Nucleus accumbens (tissue), 56 donors: ENCODE data around the gene OR51F1.
A peak's percentile ranks its signal among the peaks of the same experiment; 100 is the strongest.
"Not testable (repeated sequence)": the region's sequence is repeated elsewhere in the genome, so short reads cannot be mapped to it uniquely, and the experiment has no call there.

Source experiments
- DNase-seq, 56 donors: peaks; one replicate each; lab custom pipeline; 2025; lab: John Stamatoyannopoulos, UW

The OR51F1 gene, protein sequence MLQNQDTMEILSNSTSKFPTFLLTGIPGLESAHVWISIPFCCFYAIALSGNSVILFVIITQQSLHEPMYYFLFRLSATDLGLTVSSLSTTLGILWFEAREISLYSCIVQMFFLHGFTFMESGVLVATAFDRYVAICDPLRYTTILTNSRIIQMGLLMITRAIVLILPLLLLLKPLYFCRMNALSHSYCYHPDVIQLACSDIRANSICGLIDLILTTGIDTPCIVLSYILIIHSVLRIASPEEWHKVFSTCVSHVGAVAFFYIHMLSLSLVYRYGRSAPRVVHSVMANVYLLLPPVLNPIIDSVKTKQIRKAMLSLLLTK

DNA sequence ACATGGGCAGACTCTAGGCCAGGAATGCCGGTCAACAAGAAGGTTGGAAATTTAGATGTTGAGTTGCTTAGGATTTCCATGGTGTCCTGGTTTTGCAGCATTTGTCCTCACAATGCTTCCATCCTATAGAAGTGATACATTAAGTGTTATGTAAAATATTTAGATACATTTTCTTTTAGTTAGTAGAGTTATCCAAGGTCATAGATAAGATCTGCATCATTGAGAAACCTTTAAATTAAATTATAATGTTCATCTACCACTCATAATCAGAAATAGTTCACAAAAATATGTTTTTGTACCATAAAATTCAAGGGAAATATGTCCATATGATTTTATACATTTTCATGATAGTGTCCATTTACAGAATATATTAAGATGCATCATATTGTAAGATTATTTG is at the start of gene OR51F1:
Gene OR51F1 (minus strand): TSS at position 101 of the 400 bp plus-strand sequence. CDS start 0 bp downstream, at position 101.
- DNase-seq: no peak

DNA sequence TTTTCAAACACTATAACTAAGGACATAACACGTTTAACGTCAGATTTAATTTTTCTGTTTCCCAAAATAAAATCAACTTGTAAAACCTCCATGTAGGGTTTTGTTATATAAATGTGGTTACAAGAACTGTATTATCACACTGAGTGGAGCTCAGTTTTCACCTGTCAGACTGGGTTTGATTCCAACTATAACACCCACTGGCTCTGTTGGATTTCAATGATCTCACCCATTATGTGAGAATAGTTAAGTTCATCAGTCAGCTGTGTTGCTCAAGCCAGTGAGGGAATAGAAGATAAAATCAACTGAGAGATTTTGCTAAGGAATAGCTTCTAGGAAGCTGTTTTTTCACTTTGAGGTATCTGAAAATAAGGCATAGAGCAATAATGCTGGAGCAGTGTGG is 39.5 kb upstream of the OR51F1 start:
- DNase-seq: peak in 6 of 56 donors; percentile 17 to 57 (median 28)

DNA sequence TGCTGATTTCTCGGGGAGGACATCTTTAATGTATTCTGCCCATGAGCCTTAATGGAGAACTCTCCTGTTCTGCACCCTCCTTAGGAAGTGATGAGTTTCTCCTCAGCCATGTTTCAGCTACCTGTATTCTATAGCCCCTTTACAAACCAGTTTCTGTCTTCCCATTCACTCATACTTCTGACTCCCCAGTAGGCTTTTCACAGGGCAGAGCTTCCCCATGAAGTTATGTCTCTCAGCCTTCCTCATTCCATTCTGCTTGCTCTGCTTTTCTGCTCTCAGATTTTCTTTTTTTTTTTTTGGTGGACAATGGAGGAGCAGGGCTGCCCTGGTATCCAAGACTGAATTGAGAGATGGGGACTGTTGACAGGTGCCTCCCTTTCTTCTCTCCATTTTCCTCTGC is 38.7 kb upstream of the OR51F1 start:
- DNase-seq: no peak

DNA sequence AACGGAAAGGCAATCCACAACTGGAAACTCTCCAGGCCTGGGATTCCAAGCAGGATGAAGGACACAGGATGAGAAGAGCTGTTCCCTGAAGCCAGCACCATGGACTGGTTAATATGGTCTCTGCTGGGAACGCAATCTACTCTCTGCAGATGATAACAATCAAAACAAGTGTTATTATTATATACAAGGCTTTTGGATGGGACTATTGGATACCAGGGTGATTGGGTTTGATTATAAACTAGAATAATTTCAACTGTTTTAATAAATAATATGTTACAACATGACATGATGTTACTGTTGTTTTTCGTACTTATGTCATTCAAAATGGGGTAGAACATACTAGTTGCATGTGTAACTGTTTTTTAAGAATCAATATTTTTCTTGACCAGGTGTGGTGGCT is 34.5 kb upstream of the OR51F1 start, which contains the start of gene OR52R1:
Gene OR52R1 (minus strand): TSS at position 101 of the 400 bp plus-strand sequence. CDS start 0 bp downstream, at position 101.
- DNase-seq: no peak

DNA sequence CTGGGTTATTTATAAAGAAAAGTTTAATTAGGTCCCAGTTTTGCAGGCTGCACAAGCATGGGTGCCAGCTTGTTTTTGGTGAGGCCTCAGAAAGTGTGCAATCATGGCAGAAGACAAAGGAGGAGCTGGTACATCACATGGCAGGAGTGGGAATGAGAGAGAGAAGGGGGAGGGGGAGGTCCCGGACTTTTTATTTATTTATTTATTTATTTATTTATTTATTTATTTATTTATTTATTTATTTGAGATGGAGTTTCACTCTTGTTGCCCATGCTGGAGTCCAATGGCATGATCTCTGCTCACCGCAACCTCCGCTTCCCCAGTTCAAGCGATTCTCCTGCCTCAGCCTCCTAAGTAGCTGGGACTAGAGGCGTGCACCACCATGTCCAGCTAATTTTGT is 31.6 kb upstream of the OR51F1 start:
- not testable (repeated sequence) for DNase-seq

DNA sequence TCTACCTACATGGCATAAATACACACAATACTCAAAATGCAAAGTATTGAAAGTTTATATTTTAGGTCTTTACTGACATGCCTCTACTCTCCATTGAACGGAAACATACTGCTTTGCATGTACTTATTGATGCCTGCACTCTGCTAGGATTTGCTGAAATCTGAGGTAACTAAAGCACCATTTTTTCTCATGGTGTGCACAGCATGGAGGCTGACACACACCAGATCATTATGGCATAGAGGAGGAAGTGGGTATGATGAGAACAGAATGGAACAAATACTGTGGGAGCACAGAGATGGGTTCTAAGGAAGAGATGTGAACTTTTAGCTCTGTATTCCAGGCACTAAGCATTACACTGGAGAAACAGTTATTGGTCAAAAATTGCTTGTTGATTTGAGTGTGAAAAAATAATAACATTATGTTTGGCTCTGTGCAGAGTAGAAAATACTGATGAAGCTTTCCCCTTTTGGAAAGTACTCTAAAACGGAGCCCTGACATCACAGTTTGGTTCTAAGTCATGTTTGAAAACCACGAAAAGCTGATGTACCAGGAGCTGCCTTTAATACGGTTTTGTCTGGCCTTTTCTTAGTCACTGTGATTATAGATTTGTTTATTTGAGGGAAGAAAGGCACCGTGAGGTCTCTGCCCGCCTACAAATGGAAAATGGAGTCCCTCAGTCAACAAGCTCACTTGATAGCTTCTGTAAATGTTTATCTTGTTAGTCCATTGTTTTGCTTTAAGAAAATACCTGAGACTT is 28.9 kb upstream of the OR51F1 start:
- DNase-seq: no peak

DNA sequence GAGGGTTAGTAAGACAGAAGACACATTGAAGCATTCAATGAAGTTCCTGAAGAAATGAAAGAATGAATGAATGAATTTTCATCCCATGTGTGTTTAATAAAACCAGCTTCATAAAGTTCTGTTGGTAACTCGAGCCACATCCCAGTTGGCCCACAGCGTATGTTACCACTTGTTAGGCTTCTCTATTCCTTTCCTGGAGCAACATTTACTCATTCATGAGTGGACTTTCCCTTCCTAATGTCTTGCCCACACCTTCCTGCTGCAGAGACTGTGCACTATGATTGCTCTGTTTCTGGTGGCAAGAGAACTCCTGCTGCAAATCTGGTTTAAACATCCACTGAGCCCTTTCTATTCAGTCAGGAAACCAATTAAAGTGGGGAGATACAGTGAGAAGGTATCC is 27.5 kb upstream of the OR51F1 start:
- no peak for DNase-seq

DNA sequence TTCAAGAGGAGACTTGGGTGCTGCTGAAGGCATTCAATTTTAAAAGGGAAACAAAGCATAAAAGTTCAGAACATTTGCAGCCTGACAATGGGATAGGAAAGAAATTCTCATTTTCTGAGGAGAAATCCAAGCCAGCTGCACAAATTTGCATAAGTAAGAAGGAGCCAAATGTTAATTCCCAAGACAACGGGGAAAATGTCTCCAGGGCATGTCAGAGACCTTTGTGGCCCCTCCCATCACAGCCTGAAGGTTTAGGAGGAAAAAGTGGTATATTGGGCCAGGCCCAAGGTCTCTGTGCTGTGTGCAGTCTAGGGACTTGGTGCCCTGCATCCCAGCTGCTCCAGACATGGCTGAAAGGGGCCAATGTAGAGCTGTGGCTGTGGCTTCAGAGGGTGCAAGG is 12.7 kb upstream of the OR51F1 start:
- no peak for DNase-seq

DNA sequence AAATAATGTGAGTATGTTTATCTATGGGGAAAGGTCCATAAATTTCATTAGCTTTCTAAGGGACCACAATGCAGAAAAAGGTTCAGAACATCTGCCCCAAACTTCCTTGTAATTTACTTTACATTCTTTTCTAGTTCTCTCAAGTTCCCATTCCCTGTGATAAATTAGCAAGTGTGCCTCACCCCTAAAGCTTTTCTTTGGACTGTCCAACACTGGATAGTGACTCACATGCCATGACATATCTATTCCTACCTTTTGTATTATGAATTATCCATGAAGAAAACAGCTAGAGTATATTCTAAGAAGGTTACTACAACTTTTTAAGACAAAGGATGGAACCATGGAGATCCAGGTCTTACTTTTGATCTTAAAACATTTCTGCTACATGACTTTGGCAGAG is 1.6 kb downstream of the OR51F1 start:
- no peak for DNase-seq

DNA sequence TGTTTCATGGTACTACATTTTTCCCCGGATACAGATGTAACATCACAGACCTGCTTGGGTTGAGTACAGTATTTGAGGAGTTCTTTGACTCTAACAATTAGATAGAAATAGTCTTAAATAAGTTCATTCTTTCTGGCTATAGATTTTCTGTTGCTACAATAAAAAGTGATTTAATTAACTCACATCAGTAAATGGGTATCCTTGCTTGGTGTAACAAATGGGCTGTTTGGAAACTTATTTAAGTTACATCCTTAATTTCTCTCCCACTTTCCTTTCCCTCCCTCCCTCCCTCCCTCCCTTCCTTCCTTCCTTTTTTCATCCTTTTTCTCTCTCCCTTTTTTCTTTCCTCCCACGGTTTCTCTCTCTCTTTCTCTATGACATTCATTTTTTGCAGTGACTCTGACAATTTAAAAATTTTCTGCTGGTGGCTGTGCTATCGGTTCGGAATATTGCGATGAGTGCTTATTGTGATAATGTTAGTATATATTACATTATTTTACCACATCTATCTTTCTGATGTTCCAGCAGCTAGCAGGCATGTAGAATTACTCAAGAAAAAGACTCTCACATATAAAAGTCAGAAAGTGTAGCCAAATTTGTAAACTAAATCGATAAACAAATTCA is 3.2 kb downstream of the OR51F1 start:
- no peak for DNase-seq

DNA sequence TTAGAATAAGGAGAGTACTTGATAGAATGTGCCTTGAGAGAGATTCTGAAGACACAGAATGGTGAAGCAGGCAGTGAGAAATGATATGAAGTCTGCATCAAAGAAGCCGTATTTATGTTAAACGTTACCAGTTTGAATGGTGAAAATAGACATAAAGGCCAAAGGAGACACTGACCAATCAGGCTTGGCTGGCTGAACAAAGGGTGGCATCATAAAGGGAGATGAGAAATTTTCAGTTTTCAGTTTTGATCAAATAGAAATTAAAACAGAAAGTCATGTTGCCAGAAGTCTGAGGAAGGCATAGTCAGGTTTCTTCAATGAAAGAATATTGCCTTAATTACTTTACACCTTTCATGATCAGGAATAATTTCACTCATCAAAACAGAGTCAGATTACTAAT is 6.6 kb downstream of the OR51F1 start:
- no peak for DNase-seq

DNA sequence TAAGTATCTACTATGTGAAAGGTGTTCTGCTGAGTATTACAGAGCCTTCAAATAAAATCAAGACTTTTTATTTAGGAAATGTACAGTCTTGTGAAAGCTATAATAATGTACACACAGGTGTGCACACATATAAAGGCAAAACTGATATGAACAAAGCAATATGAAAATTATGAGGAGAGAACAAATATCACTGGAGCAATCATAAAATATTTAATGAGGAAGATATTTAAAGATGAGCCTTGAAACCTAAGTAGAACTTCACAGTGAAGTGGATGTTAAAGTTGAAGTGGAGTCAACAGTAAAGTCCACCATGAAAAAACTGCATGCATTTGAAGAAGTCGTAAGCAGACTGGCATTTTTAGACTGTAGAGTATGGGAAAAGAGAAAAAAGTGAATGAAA is 18.5 kb downstream of the OR51F1 start:
- no peak for DNase-seq

DNA sequence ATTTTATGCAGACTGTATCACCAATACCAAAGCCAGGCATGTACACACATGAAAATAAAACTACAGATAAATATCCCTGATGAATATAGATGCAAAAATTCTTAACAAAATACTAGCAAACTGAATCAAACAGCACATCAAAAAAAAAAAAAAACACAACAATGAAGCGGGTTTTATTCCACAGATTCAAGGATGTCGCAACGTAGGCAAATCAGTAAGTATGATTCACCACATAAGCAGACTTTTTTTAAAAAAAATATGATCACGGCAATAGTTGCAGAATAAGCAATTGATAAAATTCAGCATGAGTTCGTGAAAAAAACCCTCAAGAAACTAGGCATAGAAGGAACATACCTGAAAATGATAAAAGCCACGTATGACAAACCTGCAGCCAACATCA is 21.3 kb downstream of the OR51F1 start:
- no peak for DNase-seq

DNA sequence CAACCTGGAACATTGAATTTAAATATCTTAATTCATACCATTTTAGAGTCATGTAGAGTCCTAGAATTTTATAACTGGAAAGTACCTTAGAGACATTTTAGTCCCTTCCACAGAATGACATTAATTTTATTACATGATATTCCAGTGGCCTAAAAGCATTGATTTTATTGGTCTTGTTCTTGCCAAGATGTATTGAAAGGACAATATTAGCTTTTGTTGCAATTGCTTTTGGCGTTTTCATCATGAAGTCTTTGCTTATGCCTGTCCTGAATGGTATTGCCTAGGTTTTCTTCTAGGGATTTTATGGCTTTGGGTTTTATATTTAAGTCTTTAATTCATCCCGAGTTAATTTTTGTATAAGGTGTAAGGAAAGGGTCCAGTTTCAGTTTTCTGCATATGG is 29.0 kb downstream of the OR51F1 start:
- no peak for DNase-seq

DNA sequence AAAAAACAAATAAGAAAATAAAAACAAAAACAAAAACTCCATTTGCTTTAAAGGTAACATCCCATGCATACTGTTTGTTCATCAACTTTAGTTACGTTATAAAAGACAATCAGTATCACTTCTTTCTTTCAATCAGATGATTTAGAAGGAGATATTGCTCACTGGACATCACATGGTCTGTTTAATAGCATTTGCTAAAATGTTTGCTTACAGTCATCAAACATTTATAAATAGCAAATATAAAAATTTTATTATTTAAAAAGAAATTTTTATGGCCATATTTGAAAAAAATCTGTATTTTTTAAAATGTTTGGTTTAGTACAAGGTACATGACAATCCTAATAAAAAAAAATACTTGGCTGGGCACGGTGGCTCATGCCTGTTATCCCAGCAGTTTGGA is 42.6 kb downstream of the OR51F1 start:
- no peak for DNase-seq

DNA sequence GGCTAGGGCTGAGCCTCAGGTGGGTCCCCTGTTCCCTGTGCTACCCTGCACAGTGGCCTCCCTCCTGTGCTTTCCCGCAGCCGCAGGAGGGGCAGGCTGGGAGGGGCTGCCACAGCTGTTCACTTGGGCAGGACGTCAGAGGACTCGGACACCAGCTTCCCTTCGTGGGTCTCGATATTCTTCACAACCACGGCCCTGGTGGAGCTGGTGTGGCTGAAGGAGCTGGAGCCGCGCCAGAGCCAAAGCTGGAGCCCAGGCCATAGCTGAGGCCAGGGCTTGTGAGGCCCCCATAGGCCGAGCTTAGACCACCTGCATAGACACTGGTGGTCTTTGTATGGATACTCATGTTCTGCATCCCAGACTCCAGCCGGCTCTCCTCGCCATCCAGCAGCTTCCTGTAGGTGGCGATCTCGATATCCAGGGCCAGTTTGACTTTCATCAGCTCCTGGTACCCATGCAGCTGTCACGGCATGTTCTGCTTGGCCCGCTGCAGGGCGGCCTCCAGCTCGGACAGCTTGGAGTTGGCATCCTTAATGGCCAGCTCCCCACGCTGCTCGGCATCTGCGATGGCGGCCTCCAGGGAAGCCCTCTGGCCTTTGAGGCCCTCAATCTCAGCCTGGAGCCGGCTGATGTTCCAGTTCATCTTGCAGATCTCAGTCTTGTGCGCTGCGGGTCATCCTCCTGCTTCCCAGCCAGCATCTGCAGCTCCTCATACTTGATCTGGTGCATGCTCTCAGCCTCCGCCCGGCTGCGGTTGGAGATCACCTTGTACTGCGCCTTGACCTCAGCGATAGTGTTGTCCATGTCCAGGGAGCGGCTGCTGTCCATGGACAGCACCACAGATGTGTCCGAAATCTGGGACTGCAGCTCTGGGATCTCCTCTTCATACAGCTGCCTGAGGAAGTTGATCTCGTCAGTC is 46.9 kb downstream of the OR51F1 start:
- DNase-seq: not testable (repeated sequence)
